Measurements from ENCODE around the gene IRF1.

The IRF1 gene

GRCh38 chr5:132456296-132456986 is 34.1 kb downstream of the IRF1 start:
- Histone ChIP-seq H3K23ac (ENCODE audit: low read length in 2 of 2) (no peak overlapping the region), H3K36me3 (ENCODE audit: control insufficient read depth in 1 of 2, insufficient read depth in 2 of 2, low read depth in 1 of 2, low read length in 2 of 2) (peaks cover 4 to 19% of the 10 kb centered on the region in 2 experiments), H3K14ac (ENCODE audit: low read length in 2 of 2) (peak overlapping the region; percentile 5 to 95), H3K4me3 (ENCODE audit: insufficient read depth in 1 of 2, low read depth in 1 of 2, low read length in 2 of 2) (no peak overlapping the region), H2BK120ac (ENCODE audit: low read depth, low read length) (peak overlapping the region; percentile 96), H2BK15ac (ENCODE audit: low read depth, poor library complexity, severe bottlenecking) (peak overlapping the region; percentile 95), H2AK5ac (ENCODE audit: low read length, severe bottlenecking) (peak overlapping the region; percentile 99), H3K79me1 (replicated peaks; ENCODE audit: low read length, poor library complexity, severe bottlenecking) (peaks cover 8% of the 10 kb centered on the region), H3K4ac (ENCODE audit: low read depth in 1 of 2, low read length in 2 of 2) (peak overlapping the region; percentile 90 to 98), H2AFZ (ENCODE audit: low read depth, low read length) (no peak overlapping the region), H2BK5ac (ENCODE audit: low read depth, low read length, poor library complexity, severe bottlenecking) (peak overlapping the region; percentile 46), H3K9ac (ENCODE audit: low read length) (peak overlapping the region; percentile 55), H3K18ac (ENCODE audit: low read depth in 1 of 2, low read length in 2 of 2) (peak overlapping the region; percentile 92 to 96), H3K27ac (ENCODE audit: low read length, poor library complexity, severe bottlenecking) (peak overlapping the region; percentile 95), H3K4me2 (ENCODE audit: low read length, poor library complexity, severe bottlenecking) (no peak overlapping the region), H3K9me3 (ENCODE audit: control insufficient read depth, low read length) (no peaks in the 10 kb centered on the region), H2BK12ac (ENCODE audit: low read length in 2 of 2) (peak overlapping the region; percentile 99 to 100), H4K91ac (ENCODE audit: low read length) (peak overlapping the region; percentile 95), H3K27me3 (ENCODE audit: control insufficient read depth in 1 of 2, insufficient read depth in 1 of 2, low read length in 2 of 2) (no peaks in the 10 kb centered on the region), H3K4me1 (ENCODE audit: control insufficient read depth, insufficient read depth, low read depth, low read length) (peaks cover 31% of the 10 kb centered on the region), H4K8ac (ENCODE audit: low read length) (peak overlapping the region; percentile 95)
- 79% methylated on average over 8 of the region's 8 CpGs for WGBS
- DNase-seq, result peak; percentile 45

GRCh38 chr5:132455614-132456115 is 34.9 kb downstream of the IRF1 start:
- WGBS, result 66% methylated on average over 5 of the region's 5 CpGs

GRCh38 chr5:132454361-132454760 is 36.2 kb downstream of the IRF1 start:
- Histone ChIP-seq H4K91ac (ENCODE audit: low read length) (no peak overlapping the region), H3K9ac (ENCODE audit: low read length) (no peak overlapping the region), H3K4me3 (ENCODE audit: insufficient read depth in 1 of 2, low read depth in 1 of 2, low read length in 2 of 2) (no peak overlapping the region), H3K18ac (ENCODE audit: low read depth in 1 of 2, low read length in 2 of 2) (peak overlapping the region; percentile 10 to 38), H3K27me3 (ENCODE audit: control insufficient read depth in 1 of 2, insufficient read depth in 1 of 2, low read length in 2 of 2) (no peaks in the 10 kb centered on the region), H4K8ac (ENCODE audit: low read length) (peak overlapping the region; percentile 43), H3K27ac (ENCODE audit: low read length, poor library complexity, severe bottlenecking) (no peak overlapping the region), H2BK15ac (ENCODE audit: low read depth, poor library complexity, severe bottlenecking) (no peak overlapping the region), H3K4me1 (ENCODE audit: control insufficient read depth, insufficient read depth, low read depth, low read length) (peaks cover 24% of the 10 kb centered on the region), H3K23ac (ENCODE audit: low read length in 2 of 2) (no peak overlapping the region), H2BK5ac (ENCODE audit: low read depth, low read length, poor library complexity, severe bottlenecking) (no peak overlapping the region), H3K79me1 (replicated peaks; ENCODE audit: low read length, poor library complexity, severe bottlenecking) (peaks cover 10% of the 10 kb centered on the region), H3K36me3 (ENCODE audit: control insufficient read depth in 1 of 2, insufficient read depth in 2 of 2, low read depth in 1 of 2, low read length in 2 of 2) (peaks cover 4 to 19% of the 10 kb centered on the region in 2 experiments), H3K9me3 (ENCODE audit: control insufficient read depth, low read length) (no peaks in the 10 kb centered on the region), H3K4ac (ENCODE audit: low read depth in 1 of 2, low read length in 2 of 2) (no peak overlapping the region), H2BK12ac (ENCODE audit: low read length in 2 of 2) (peak overlapping the region in 1 of 2 experiments; percentile 74), H2AFZ (ENCODE audit: low read depth, low read length) (no peak overlapping the region), H3K14ac (ENCODE audit: low read length in 2 of 2) (no peak overlapping the region), H2AK5ac (ENCODE audit: low read length, severe bottlenecking) (no peak overlapping the region), H3K4me2 (ENCODE audit: low read length, poor library complexity, severe bottlenecking) (no peak overlapping the region), H2BK120ac (ENCODE audit: low read depth, low read length) (no peak overlapping the region)
- no peak for DNase-seq
- WGBS, result 99% methylated on average over 2 of the region's 2 CpGs

More at GRCh38 chr5:132455614-132456115, 34.9 kb downstream of the IRF1 start:
- H2BK5ac ChIP-seq (ENCODE audit: low read depth, low read length, poor library complexity, severe bottlenecking), result peak overlapping the region; percentile 20
- H3K4ac ChIP-seq (ENCODE audit: low read depth in 1 of 2, low read length in 2 of 2), result peak overlapping the region; percentile 76
- H4K8ac ChIP-seq (ENCODE audit: low read length), result peak overlapping the region; percentile 10
- H2BK120ac ChIP-seq (ENCODE audit: low read depth, low read length), result peak overlapping the region; percentile 75
- peak overlapping the region; percentile 78 to 88 for H3K18ac ChIP-seq (ENCODE audit: low read depth in 1 of 2, low read length in 2 of 2)
- H2BK15ac ChIP-seq (ENCODE audit: low read depth, poor library complexity, severe bottlenecking), result peak overlapping the region; percentile 83
- H3K23ac ChIP-seq (ENCODE audit: low read length in 2 of 2), result no peak overlapping the region
- peak overlapping the region; percentile 55 for H3K9ac ChIP-seq (ENCODE audit: low read length)
- H3K79me1 ChIP-seq (replicated peaks; ENCODE audit: low read length, poor library complexity, severe bottlenecking), result peaks cover 5% of the 10 kb centered on the region
- no peak for DNase-seq
- H4K91ac ChIP-seq (ENCODE audit: low read length), result peak overlapping the region; percentile 30
- peaks cover under 1 to 16% of the 10 kb centered on the region in 2 experiments for H3K36me3 ChIP-seq (ENCODE audit: control insufficient read depth in 1 of 2, insufficient read depth in 2 of 2, low read depth in 1 of 2, low read length in 2 of 2)
- H3K9me3 ChIP-seq (ENCODE audit: control insufficient read depth, low read length), result no peaks in the 10 kb centered on the region
- H2AK5ac ChIP-seq (ENCODE audit: low read length, severe bottlenecking), result peak overlapping the region; percentile 46
- peak overlapping the region in 1 of 2 experiments; percentile 18 for H3K14ac ChIP-seq (ENCODE audit: low read length in 2 of 2)
- peaks cover 31% of the 10 kb centered on the region for H3K4me1 ChIP-seq (ENCODE audit: control insufficient read depth, insufficient read depth, low read depth, low read length)
- H3K27me3 ChIP-seq (ENCODE audit: control insufficient read depth in 1 of 2, insufficient read depth in 1 of 2, low read length in 2 of 2), result no peaks in the 10 kb centered on the region
- H2AFZ ChIP-seq (ENCODE audit: low read depth, low read length), result no peak overlapping the region
- H3K4me2 ChIP-seq (ENCODE audit: low read length, poor library complexity, severe bottlenecking), result no peak overlapping the region
- H3K4me3 ChIP-seq (ENCODE audit: insufficient read depth in 1 of 2, low read depth in 1 of 2, low read length in 2 of 2), result no peak overlapping the region
- H2BK12ac ChIP-seq (ENCODE audit: low read length in 2 of 2), result peak overlapping the region; percentile 20 to 80
- H3K27ac ChIP-seq (ENCODE audit: low read length, poor library complexity, severe bottlenecking), result peak overlapping the region; percentile 95

GRCh38 chr5:132451387-132451786 is 39.2 kb downstream of the IRF1 start:
- Histone ChIP-seq H4K8ac (ENCODE audit: low read length) (no peak overlapping the region), H3K9me3 (ENCODE audit: control insufficient read depth, low read length) (no peaks in the 10 kb centered on the region), H2AK5ac (ENCODE audit: low read length, severe bottlenecking) (no peak overlapping the region), H2BK120ac (ENCODE audit: low read depth, low read length) (peak overlapping the region; percentile 65), H3K27me3 (ENCODE audit: control insufficient read depth in 1 of 2, insufficient read depth in 1 of 2, low read length in 2 of 2) (no peaks in the 10 kb centered on the region), H2BK15ac (ENCODE audit: low read depth, poor library complexity, severe bottlenecking) (no peak overlapping the region), H2BK12ac (ENCODE audit: low read length in 2 of 2) (peak overlapping the region in 1 of 2 experiments; percentile 51), H3K4me1 (ENCODE audit: control insufficient read depth, insufficient read depth, low read depth, low read length) (peaks cover 10% of the 10 kb centered on the region), H3K18ac (ENCODE audit: low read depth in 1 of 2, low read length in 2 of 2) (peak overlapping the region in 1 of 2 experiments; percentile 40), H3K4me2 (ENCODE audit: low read length, poor library complexity, severe bottlenecking) (no peak overlapping the region), H3K9ac (ENCODE audit: low read length) (no peak overlapping the region), H3K4ac (ENCODE audit: low read depth in 1 of 2, low read length in 2 of 2) (peak overlapping the region in 1 of 2 experiments; percentile 9), H3K27ac (ENCODE audit: low read length, poor library complexity, severe bottlenecking) (no peak overlapping the region), H3K4me3 (ENCODE audit: insufficient read depth in 1 of 2, low read depth in 1 of 2, low read length in 2 of 2) (no peak overlapping the region), H3K36me3 (ENCODE audit: control insufficient read depth in 1 of 2, insufficient read depth in 2 of 2, low read depth in 1 of 2, low read length in 2 of 2) (peaks cover 7 to 19% of the 10 kb centered on the region in 2 experiments), H2BK5ac (ENCODE audit: low read depth, low read length, poor library complexity, severe bottlenecking) (no peak overlapping the region), H3K14ac (ENCODE audit: low read length in 2 of 2) (no peak overlapping the region), H3K79me1 (replicated peaks; ENCODE audit: low read length, poor library complexity, severe bottlenecking) (peaks cover 14% of the 10 kb centered on the region), H2AFZ (ENCODE audit: low read depth, low read length) (no peak overlapping the region), H3K23ac (ENCODE audit: low read length in 2 of 2) (no peak overlapping the region), H4K91ac (ENCODE audit: low read length) (peak overlapping the region; percentile 8)
- WGBS, result 51% methylated on average over 8 of the region's 8 CpGs
- peak; percentile 78 for DNase-seq
